WTC11 (cell line): ENCODE measurements around the gene NRXN2. TPM values are rescaled to one million over a fixed set of nuclear protein-coding genes. Genes with fewer than 3 reads are reported as not detected.

Experiments
- ATAC-seq: fragments of 200-7000 bp; cut with Tn5 transposase; 2 replicates; pipeline ENCODE4 v1.10.0; 2021; ENCODE audit warnings: mild to moderate bottlenecking, moderate library complexity
- CTCF ChIA-PET: fragments of 300-600 bp; sonication (Branson Sonifier 250); formaldehyde crosslinking; loops from one replicate; lab custom pipeline; 2021; ENCODE audit warnings: antibody characterized with exemption; lab: Charles Lee
- POLR2A ChIA-PET: fragments of 350-600 bp; sonication (Branson Sonifier 250); formaldehyde crosslinking; loops from one replicate; lab custom pipeline; 2021; ENCODE audit warnings: antibody characterized with exemption; lab: Charles Lee
- DNase-seq: peaks from one replicate; pipeline ENCODE4 v3.0.0; 2021; ENCODE audit warnings: low spot score
- H3K27ac Mint-ChIP-seq: 2 replicates; pipeline ENCODE4 v1.8.0; 2021; ENCODE audit warnings: mixed read lengths
- H3K27me3 Mint-ChIP-seq: 2 replicates; pipeline ENCODE4 v1.8.0; 2021; ENCODE audit warnings: low read depth, mild to moderate bottlenecking, moderate library complexity, mixed read lengths
- H3K36me3 Mint-ChIP-seq: 2 replicates; pipeline ENCODE4 v1.8.0; 2021; ENCODE audit warnings: mixed read lengths
- H3K4me1 Mint-ChIP-seq: 2 replicates; pipeline ENCODE4 v1.8.0; 2022; ENCODE audit warnings: mixed read lengths
- H3K4me3 Mint-ChIP-seq: 2 replicates; pipeline ENCODE4 v1.8.0; 2021; ENCODE audit warnings: mild to moderate bottlenecking, moderate library complexity, mixed read lengths
- H3K9me3 Mint-ChIP-seq: 2 replicates; pipeline ENCODE4 v1.8.0; 2021; ENCODE audit warnings: mixed read lengths
- ELF4 ChIP-seq: sonication (generic); formaldehyde crosslinking; IDR thresholded peaks from 2 replicates; pipeline ENCODE4 v1.8.1; 2022; ENCODE audit warnings: low read depth, mild to moderate bottlenecking, moderate library complexity, missing genetic modification reagents
- GABPB1 ChIP-seq: sonication (generic); formaldehyde crosslinking; IDR thresholded peaks from 2 replicates; pipeline ENCODE4 v1.8.1; 2023; ENCODE audit warnings: mild to moderate bottlenecking, missing genetic modification reagents
- GRHL2 ChIP-seq: fragments of 250-450 bp; sonication (Bioruptor Pico); IDR thresholded peaks from 2 replicates; pipeline ENCODE4 v1.8.0; 2022; ENCODE audit warnings: mild to moderate bottlenecking, moderate library complexity; ENCODE audit not compliant: insufficient replicate concordance, severe bottlenecking
- GTF2I ChIP-seq: fragments of 250-450 bp; sonication (Bioruptor Pico); conservative IDR thresholded peaks from 2 replicates; pipeline ENCODE4 v1.4.0; 2021; ENCODE audit warnings: mild to moderate bottlenecking
- HMGA2 ChIP-seq: fragments of 250-450 bp; sonication (Bioruptor Pico); IDR thresholded peaks from 2 replicates; pipeline ENCODE4 v1.4.0; 2021; ENCODE audit warnings: mild to moderate bottlenecking, moderate library complexity
- JAZF1 ChIP-seq: fragments of 250-450 bp; sonication (Bioruptor Pico); IDR thresholded peaks from 2 replicates; pipeline ENCODE4 v1.9.0; 2021; ENCODE audit warnings: moderate library complexity, mild to moderate bottlenecking, inconsistent platforms
- NFE2L1 ChIP-seq: sonication (generic); formaldehyde crosslinking; IDR thresholded peaks from 2 replicates; pipeline ENCODE4 v1.8.1; 2023; ENCODE audit warnings: missing genetic modification reagents
- NFYB ChIP-seq: sonication (generic); formaldehyde crosslinking; conservative IDR thresholded peaks from 2 replicates; pipeline ENCODE4 v1.8.0; 2022; ENCODE audit warnings: low read depth, missing genetic modification reagents
- NR2C2 ChIP-seq: sonication (generic); formaldehyde crosslinking; IDR thresholded peaks from 2 replicates; pipeline ENCODE4 v1.8.0; 2022; ENCODE audit warnings: mild to moderate bottlenecking, missing genetic modification reagents
- NR3C1 ChIP-seq: sonication (generic); formaldehyde crosslinking; conservative IDR thresholded peaks from 2 replicates; pipeline ENCODE4 v1.8.1; 2023; ENCODE audit warnings: low read depth, mild to moderate bottlenecking, missing genetic modification reagents
- OVOL2 ChIP-seq: fragments of 250-450 bp; sonication (Bioruptor Pico); IDR thresholded peaks from 2 replicates; pipeline ENCODE4 v1.9.0; 2021; ENCODE audit warnings: mild to moderate bottlenecking, borderline replicate concordance
- RORB ChIP-seq: fragments of 250-450 bp; sonication (Bioruptor Pico); IDR thresholded peaks from 2 replicates; pipeline ENCODE4 v1.9.0; 2021; ENCODE audit warnings: mild to moderate bottlenecking
- TEAD1 ChIP-seq: sonication (generic); formaldehyde crosslinking; IDR thresholded peaks from 2 replicates; pipeline ENCODE4 v1.8.0; 2022; ENCODE audit warnings: mild to moderate bottlenecking, missing genetic modification reagents
- ZBTB21 ChIP-seq: sonication (generic); formaldehyde crosslinking; IDR thresholded peaks from 2 replicates; pipeline ENCODE4 v1.8.1; 2023; ENCODE audit warnings: mild to moderate bottlenecking, missing genetic modification reagents, borderline replicate concordance
- ZNF232 ChIP-seq: sonication (generic); formaldehyde crosslinking; IDR thresholded peaks from 2 replicates; pipeline ENCODE4 v1.8.0; 2022; ENCODE audit warnings: mild to moderate bottlenecking, missing genetic modification reagents
- ZNF263 ChIP-seq: sonication (generic); formaldehyde crosslinking; IDR thresholded peaks from 2 replicates; pipeline ENCODE4 v1.8.1; 2022; ENCODE audit warnings: low read depth, mild to moderate bottlenecking, moderate library complexity, missing genetic modification reagents
- ZNF396 ChIP-seq: fragments of 250-450 bp; sonication (Bioruptor Pico); IDR thresholded peaks from 2 replicates; pipeline ENCODE4 v1.8.0; 2021; ENCODE audit warnings: mild to moderate bottlenecking, moderate library complexity, borderline replicate concordance
- ZNF671 ChIP-seq: fragments of 250-450 bp; sonication (Bioruptor Pico); IDR thresholded peaks from 2 replicates; pipeline ENCODE4 v1.8.0; 2021; ENCODE audit warnings: mild to moderate bottlenecking
- total RNA-seq: library from RNA; stranded (reverse); gene quantifications from 3 replicates; pipeline ENCODE4 v1.2.3, GENCODE V29; 2021
- TF ChIP-seq, protein P1 (sequence below): fragments of 250-450 bp; sonication (Bioruptor Pico); IDR thresholded peaks from 2 replicates; pipeline ENCODE4 v1.8.0; 2021; ENCODE audit warnings: mild to moderate bottlenecking
- TF ChIP-seq, protein P2 (sequence below): fragments of 250-450 bp; sonication (Bioruptor Pico); IDR thresholded peaks from 2 replicates; pipeline ENCODE4 v1.9.0; 2021; ENCODE audit warnings: mild to moderate bottlenecking
- TF ChIP-seq, protein P3 (sequence below): sonication (generic); formaldehyde crosslinking; IDR thresholded peaks from 2 replicates; pipeline ENCODE4 v1.8.1; 2022; ENCODE audit warnings: low read depth, mild to moderate bottlenecking, moderate library complexity, missing genetic modification reagents, borderline replicate concordance
- TF ChIP-seq, protein P4 (sequence below): fragments of 250-450 bp; sonication (Bioruptor Pico); IDR thresholded peaks from 2 replicates; pipeline ENCODE4 v1.9.0; 2021; ENCODE audit warnings: moderate library complexity, mild to moderate bottlenecking, inconsistent platforms, borderline replicate concordance
- TF ChIP-seq, protein P5 (sequence below): sonication (generic); formaldehyde crosslinking; IDR thresholded peaks from 2 replicates; pipeline ENCODE4 v1.8.1; 2023; ENCODE audit warnings: mild to moderate bottlenecking, missing genetic modification reagents
- TF ChIP-seq, protein P6 (sequence below): sonication (generic); formaldehyde crosslinking; IDR thresholded peaks from 2 replicates; pipeline ENCODE4 v1.8.1; 2023; ENCODE audit warnings: mild to moderate bottlenecking, missing genetic modification reagents
- TF ChIP-seq, protein P7 (sequence below): sonication (generic); formaldehyde crosslinking; IDR thresholded peaks from 2 replicates; pipeline ENCODE4 v1.8.0; 2023; ENCODE audit warnings: missing genetic modification reagents
- TF ChIP-seq, protein P8 (sequence below): fragments of 200-600 bp; IDR thresholded peaks from 2 replicates; pipeline ENCODE4 v1.8.0; 2022; ENCODE audit warnings: antibody characterized with exemption
- TF ChIP-seq, protein P9 (sequence below): sonication (generic); formaldehyde crosslinking; IDR thresholded peaks from 2 replicates; pipeline ENCODE4 v1.8.0; 2022; ENCODE audit warnings: mild to moderate bottlenecking, missing genetic modification reagents
- TF ChIP-seq, protein P10 (sequence below): fragments of 250-450 bp; sonication (Bioruptor Pico); IDR thresholded peaks from 2 replicates; pipeline ENCODE4 v2.1.2; 2022; ENCODE audit warnings: mild to moderate bottlenecking, moderate library complexity

Gene NRXN2
- total RNA-seq, 1 experiment from 2014 or later = 8.6 TPM

DNA sequence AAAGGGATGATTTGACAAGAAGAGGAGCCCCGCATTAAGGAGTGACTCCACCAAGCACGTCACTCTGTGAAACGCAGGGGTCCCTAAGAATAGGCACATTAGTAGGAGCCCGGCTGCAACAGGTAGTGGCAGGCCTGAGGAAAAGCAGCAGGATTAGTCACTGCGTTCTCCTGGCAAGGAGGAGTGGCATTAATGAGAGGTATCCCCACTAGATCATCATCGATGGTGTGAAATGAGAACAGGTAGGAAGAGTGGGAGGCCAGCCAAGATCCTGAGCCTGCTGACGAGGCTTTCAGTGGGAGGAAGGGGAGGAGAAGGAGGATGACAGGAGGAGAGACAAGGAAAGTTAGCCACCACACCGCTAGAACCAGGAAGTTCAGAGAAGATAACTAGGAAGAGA, 38.6 kb downstream of the NRXN2 start (continued):
- TF ChIP-seq, protein P1, sequence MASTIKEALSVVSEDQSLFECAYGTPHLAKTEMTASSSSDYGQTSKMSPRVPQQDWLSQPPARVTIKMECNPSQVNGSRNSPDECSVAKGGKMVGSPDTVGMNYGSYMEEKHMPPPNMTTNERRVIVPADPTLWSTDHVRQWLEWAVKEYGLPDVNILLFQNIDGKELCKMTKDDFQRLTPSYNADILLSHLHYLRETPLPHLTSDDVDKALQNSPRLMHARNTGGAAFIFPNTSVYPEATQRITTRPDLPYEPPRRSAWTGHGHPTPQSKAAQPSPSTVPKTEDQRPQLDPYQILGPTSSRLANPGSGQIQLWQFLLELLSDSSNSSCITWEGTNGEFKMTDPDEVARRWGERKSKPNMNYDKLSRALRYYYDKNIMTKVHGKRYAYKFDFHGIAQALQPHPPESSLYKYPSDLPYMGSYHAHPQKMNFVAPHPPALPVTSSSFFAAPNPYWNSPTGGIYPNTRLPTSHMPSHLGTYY (CRISPR knock-in tag) = no peak

DNA sequence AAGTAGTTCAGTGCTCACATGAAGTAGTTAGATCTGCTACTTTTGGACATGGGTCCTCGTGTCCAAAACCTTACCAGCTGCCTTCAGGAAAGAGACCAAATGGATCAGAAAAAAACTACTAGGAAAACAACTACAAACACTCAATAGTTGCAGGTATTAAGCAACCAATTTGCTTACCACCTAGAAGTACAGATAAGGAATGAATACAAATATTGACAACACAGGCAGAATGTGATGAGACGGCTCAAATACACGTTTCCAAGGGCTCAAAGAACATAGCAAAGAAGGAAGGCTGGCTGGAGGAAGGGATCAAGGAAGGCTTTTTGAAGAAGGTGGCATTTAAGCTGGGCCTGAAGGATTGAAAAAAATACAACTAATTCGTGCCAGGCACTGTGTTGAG, 41.8 kb downstream of the NRXN2 start:
- CTCF ChIA-PET = interaction anchor here (0.7 kb wide), 1 partner anchor 232 kb away, joined by 3 read pairs; no protein-coding TSS in a partner anchor
- H3K27ac Mint-ChIP-seq = no peak overlapping the region

DNA sequence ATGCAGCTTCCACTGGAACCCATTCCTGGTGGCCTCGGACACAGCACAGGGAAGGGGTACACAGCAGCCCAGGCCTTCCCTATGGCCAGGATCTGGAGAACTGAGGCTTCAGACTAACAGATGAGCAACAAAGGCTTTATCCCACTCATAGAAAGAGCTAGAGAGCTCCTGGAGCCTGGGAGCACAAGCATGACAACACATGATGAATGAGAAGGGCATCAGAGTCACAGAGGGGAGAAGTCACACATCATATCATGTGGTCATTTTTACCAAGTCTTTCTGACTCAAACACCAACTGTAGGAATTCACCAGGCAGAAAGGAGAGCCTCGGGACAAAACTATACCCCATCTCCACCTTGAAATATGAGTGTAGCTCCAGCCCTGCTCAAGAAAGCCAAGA, 43.2 kb downstream of the NRXN2 start:
- H3K9me3 Mint-ChIP-seq = no peaks in the 10 kb centered on the region
- no peak for TF ChIP-seq ZNF671 (CRISPR knock-in tag)
- TF ChIP-seq ZNF232 (CRISPR knock-in tag) = no peak
- no peak for TF ChIP-seq GABPB1 (CRISPR knock-in tag)
- TF ChIP-seq, protein P2, sequence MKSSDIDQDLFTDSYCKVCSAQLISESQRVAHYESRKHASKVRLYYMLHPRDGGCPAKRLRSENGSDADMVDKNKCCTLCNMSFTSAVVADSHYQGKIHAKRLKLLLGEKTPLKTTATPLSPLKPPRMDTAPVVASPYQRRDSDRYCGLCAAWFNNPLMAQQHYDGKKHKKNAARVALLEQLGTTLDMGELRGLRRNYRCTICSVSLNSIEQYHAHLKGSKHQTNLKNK (CRISPR knock-in tag) = no peak
- TF ChIP-seq, protein P3, sequence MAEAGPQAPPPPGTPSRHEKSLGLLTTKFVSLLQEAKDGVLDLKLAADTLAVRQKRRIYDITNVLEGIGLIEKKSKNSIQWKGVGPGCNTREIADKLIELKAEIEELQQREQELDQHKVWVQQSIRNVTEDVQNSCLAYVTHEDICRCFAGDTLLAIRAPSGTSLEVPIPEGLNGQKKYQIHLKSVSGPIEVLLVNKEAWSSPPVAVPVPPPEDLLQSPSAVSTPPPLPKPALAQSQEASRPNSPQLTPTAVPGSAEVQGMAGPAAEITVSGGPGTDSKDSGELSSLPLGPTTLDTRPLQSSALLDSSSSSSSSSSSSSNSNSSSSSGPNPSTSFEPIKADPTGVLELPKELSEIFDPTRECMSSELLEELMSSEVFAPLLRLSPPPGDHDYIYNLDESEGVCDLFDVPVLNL = no peak
- TF ChIP-seq, protein P4, sequence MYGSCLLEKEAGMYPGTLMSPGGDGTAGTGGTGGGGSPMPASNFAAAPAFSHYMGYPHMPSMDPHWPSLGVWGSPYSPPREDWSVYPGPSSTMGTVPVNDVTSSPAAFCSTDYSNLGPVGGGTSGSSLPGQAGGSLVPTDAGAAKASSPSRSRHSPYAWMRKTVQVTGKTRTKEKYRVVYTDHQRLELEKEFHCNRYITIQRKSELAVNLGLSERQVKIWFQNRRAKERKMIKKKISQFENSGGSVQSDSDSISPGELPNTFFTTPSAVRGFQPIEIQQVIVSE (CRISPR knock-in tag) = no peak
- TF ChIP-seq RORB (CRISPR knock-in tag) = no peak
- TF ChIP-seq NFYB (CRISPR knock-in tag) = no peak
- TF ChIP-seq JAZF1 (CRISPR knock-in tag) = no peak
- TF ChIP-seq, protein P5, sequence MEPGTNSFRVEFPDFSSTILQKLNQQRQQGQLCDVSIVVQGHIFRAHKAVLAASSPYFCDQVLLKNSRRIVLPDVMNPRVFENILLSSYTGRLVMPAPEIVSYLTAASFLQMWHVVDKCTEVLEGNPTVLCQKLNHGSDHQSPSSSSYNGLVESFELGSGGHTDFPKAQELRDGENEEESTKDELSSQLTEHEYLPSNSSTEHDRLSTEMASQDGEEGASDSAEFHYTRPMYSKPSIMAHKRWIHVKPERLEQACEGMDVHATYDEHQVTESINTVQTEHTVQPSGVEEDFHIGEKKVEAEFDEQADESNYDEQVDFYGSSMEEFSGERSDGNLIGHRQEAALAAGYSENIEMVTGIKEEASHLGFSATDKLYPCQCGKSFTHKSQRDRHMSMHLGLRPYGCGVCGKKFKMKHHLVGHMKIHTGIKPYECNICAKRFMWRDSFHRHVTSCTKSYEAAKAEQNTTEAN (CRISPR knock-in tag) = no peak
- TF ChIP-seq, protein P6, sequence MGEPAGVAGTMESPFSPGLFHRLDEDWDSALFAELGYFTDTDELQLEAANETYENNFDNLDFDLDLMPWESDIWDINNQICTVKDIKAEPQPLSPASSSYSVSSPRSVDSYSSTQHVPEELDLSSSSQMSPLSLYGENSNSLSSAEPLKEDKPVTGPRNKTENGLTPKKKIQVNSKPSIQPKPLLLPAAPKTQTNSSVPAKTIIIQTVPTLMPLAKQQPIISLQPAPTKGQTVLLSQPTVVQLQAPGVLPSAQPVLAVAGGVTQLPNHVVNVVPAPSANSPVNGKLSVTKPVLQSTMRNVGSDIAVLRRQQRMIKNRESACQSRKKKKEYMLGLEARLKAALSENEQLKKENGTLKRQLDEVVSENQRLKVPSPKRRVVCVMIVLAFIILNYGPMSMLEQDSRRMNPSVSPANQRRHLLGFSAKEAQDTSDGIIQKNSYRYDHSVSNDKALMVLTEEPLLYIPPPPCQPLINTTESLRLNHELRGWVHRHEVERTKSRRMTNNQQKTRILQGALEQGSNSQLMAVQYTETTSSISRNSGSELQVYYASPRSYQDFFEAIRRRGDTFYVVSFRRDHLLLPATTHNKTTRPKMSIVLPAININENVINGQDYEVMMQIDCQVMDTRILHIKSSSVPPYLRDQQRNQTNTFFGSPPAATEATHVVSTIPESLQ (CRISPR knock-in tag) = no peak
- TF ChIP-seq, protein P7, sequence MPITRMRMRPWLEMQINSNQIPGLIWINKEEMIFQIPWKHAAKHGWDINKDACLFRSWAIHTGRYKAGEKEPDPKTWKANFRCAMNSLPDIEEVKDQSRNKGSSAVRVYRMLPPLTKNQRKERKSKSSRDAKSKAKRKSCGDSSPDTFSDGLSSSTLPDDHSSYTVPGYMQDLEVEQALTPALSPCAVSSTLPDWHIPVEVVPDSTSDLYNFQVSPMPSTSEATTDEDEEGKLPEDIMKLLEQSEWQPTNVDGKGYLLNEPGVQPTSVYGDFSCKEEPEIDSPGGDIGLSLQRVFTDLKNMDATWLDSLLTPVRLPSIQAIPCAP = no peak

More for the DNA sequence above, 41.8 kb downstream of the NRXN2 start:
- POLR2A ChIA-PET = interaction anchor here (0.7 kb wide), 1 partner anchor 594 kb away, joined by 4 read pairs; no protein-coding TSS in a partner anchor
- TF ChIP-seq, protein P8, sequence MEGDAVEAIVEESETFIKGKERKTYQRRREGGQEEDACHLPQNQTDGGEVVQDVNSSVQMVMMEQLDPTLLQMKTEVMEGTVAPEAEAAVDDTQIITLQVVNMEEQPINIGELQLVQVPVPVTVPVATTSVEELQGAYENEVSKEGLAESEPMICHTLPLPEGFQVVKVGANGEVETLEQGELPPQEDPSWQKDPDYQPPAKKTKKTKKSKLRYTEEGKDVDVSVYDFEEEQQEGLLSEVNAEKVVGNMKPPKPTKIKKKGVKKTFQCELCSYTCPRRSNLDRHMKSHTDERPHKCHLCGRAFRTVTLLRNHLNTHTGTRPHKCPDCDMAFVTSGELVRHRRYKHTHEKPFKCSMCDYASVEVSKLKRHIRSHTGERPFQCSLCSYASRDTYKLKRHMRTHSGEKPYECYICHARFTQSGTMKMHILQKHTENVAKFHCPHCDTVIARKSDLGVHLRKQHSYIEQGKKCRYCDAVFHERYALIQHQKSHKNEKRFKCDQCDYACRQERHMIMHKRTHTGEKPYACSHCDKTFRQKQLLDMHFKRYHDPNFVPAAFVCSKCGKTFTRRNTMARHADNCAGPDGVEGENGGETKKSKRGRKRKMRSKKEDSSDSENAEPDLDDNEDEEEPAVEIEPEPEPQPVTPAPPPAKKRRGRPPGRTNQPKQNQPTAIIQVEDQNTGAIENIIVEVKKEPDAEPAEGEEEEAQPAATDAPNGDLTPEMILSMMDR = no peak
- TF ChIP-seq ELF4 (CRISPR knock-in tag) (no peak), GRHL2 (CRISPR knock-in tag) (no peak), NR2C2 (CRISPR knock-in tag) (no peak), ZNF396 (CRISPR knock-in tag) (no peak), ZBTB21 (CRISPR knock-in tag) (no peak), ZNF263 (CRISPR knock-in tag) (no peak), JAZF1 (CRISPR knock-in tag) (no peak), TEAD1 (CRISPR knock-in tag) (no peak), HMGA2 (no peak), NR3C1 (no peak), GTF2I (CRISPR knock-in tag) (no peak), NFE2L1 (CRISPR knock-in tag) (no peak), OVOL2 (CRISPR knock-in tag) (no peak)
- TF ChIP-seq, protein P9, sequence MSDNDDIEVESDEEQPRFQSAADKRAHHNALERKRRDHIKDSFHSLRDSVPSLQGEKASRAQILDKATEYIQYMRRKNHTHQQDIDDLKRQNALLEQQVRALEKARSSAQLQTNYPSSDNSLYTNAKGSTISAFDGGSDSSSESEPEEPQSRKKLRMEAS (CRISPR knock-in tag) = no peak
- TF ChIP-seq, protein P10, sequence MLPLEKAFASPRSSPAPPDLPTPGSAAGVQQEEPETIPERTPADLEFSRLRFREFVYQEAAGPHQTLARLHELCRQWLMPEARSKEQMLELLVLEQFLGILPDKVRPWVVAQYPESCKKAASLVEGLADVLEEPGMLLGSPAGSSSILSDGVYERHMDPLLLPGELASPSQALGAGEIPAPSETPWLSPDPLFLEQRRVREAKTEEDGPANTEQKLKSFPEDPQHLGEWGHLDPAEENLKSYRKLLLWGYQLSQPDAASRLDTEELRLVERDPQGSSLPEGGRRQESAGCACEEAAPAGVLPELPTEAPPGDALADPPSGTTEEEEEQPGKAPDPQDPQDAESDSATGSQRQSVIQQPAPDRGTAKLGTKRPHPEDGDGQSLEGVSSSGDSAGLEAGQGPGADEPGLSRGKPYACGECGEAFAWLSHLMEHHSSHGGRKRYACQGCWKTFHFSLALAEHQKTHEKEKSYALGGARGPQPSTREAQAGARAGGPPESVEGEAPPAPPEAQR = no peak
- H3K27me3 Mint-ChIP-seq = peaks cover 72% of the 10 kb centered on the region
- H3K4me1 Mint-ChIP-seq = no peaks in the 10 kb centered on the region
- DNase-seq (no peak), ATAC-seq (no peak)
- H3K4me3 Mint-ChIP-seq = no peak overlapping the region
- H3K9me3 Mint-ChIP-seq = no peaks in the 10 kb centered on the region
- H3K36me3 Mint-ChIP-seq = no peaks in the 10 kb centered on the region

More for the DNA sequence above, 43.2 kb downstream of the NRXN2 start:
- H3K27ac Mint-ChIP-seq = no peak overlapping the region
- ChIA-PET POLR2A (no interaction called here), CTCF (interaction anchor here (1.3 kb wide), 1 partner anchor 9 kb away, joined by 5 read pairs; no protein-coding TSS in a partner anchor)
- no peaks in the 10 kb centered on the region for H3K4me1 Mint-ChIP-seq
- ATAC-seq (no peak), DNase-seq (no peak)
- no peaks in the 10 kb centered on the region for H3K36me3 Mint-ChIP-seq
- no peak overlapping the region for H3K4me3 Mint-ChIP-seq
- peaks cover 72% of the 10 kb centered on the region for H3K27me3 Mint-ChIP-seq
